ES-I3 (cell line): ENCODE results near the gene RPS6KC1.
"Not testable (repeated sequence)": the region's sequence is repeated elsewhere in the genome, so short reads cannot be mapped to it uniquely, and the experiment has no call there.

ENCODE experiments used
- H3K36me3 ChIP-seq: 2 replicates; pipeline ENCODE4 v1.6.1; 2013; ENCODE audit warnings: mild to moderate bottlenecking, low read length, control low read depth, moderate library complexity; ENCODE audit not compliant: insufficient read depth
- H3K4me1 ChIP-seq: 2 replicates; pipeline ENCODE4 v1.6.1; 2013; ENCODE audit warnings: mild to moderate bottlenecking, control low read depth, low read length; ENCODE audit not compliant: insufficient read depth
- H3K9ac ChIP-seq: 2 replicates; pipeline ENCODE4 v1.6.1; 2013; ENCODE audit warnings: low read depth, mild to moderate bottlenecking, low read length, moderate library complexity
- H3K9me3 ChIP-seq: 2 replicates; pipeline ENCODE4 v1.6.1; 2013; ENCODE audit warnings: mild to moderate bottlenecking, low read length, moderate library complexity; ENCODE audit not compliant: control insufficient read depth, insufficient read depth

The RPS6KC1 gene

GRCh38 chr1:213176341-213176740, 125.3 kb downstream of the RPS6KC1 start:
- H3K4me1 ChIP-seq, result peaks cover 17% of the 10 kb centered on the region
- no peaks in the 10 kb centered on the region for H3K36me3 ChIP-seq
- no peaks in the 10 kb centered on the region for H3K9me3 ChIP-seq
- no peak overlapping the region for H3K9ac ChIP-seq

GRCh38 chr1:213179784-213180183, 128.7 kb downstream of the RPS6KC1 start:
- Histone ChIP-seq H3K36me3 (no peaks in the 10 kb centered on the region), H3K9ac (no peak overlapping the region), H3K4me1 (peaks cover 17% of the 10 kb centered on the region), H3K9me3 (no peaks in the 10 kb centered on the region)

GRCh38 chr1:213180833-213181232, 129.8 kb downstream of the RPS6KC1 start:
- Histone ChIP-seq H3K9me3 (no peaks in the 10 kb centered on the region), H3K4me1 (peaks cover 6% of the 10 kb centered on the region), H3K36me3 (no peaks in the 10 kb centered on the region), H3K9ac (no peak overlapping the region)

GRCh38 chr1:213183036-213183672, 132.1 kb downstream of the RPS6KC1 start:
- Histone ChIP-seq H3K36me3 (no peaks in the 10 kb centered on the region; the same call in 1 of the 2 replicates), H3K9ac (no peak overlapping the region)

GRCh38 chr1:213186168-213186567, 135.1 kb downstream of the RPS6KC1 start:
- H3K36me3 ChIP-seq, result no peaks in the 10 kb centered on the region; the same call in 1 of the 2 replicates
- no peaks in the 10 kb centered on the region for H3K4me1 ChIP-seq
- H3K9me3 ChIP-seq, result peaks cover 3% of the 10 kb centered on the region; the same call in 1 of the 2 replicates
- no peak overlapping the region for H3K9ac ChIP-seq

More at GRCh38 chr1:213183036-213183672, 132.1 kb downstream of the RPS6KC1 start:
- H3K9me3 ChIP-seq, result 0 out of 2 replicates have a peak, but pooled peaks cover 3% of the 10 kb centered on the region
- H3K4me1 ChIP-seq, result no peaks in the 10 kb centered on the region

GRCh38 chr1:213192026-213192425, 141.0 kb downstream of the RPS6KC1 start:
- H3K9ac ChIP-seq, result no peak overlapping the region
- no peaks in the 10 kb centered on the region for H3K4me1 ChIP-seq
- H3K9me3 ChIP-seq, result no peaks in the 10 kb centered on the region; the same call in 1 of the 2 replicates
- no peaks in the 10 kb centered on the region for H3K36me3 ChIP-seq

GRCh38 chr1:213194383-213194782, 143.3 kb downstream of the RPS6KC1 start:
- H3K9ac ChIP-seq, result no peak overlapping the region
- no peaks in the 10 kb centered on the region for H3K4me1 ChIP-seq
- H3K9me3 ChIP-seq, result no peaks in the 10 kb centered on the region; the same call in 1 of the 2 replicates
- no peaks in the 10 kb centered on the region for H3K36me3 ChIP-seq

GRCh38 chr1:213194855-213195254, 143.8 kb downstream of the RPS6KC1 start:
- no peaks in the 10 kb centered on the region for H3K4me1 ChIP-seq
- H3K9ac ChIP-seq, result no peak overlapping the region
- no peaks in the 10 kb centered on the region for H3K36me3 ChIP-seq
- no peaks in the 10 kb centered on the region; the same call in 1 of the 2 replicates for H3K9me3 ChIP-seq

GRCh38 chr1:213196328-213197054, 145.4 kb downstream of the RPS6KC1 start:
- not testable (repeated sequence) for H3K36me3 ChIP-seq, H3K9me3 ChIP-seq, H3K4me1 ChIP-seq, H3K9ac ChIP-seq

GRCh38 chr1:213200630-213201029, 149.6 kb downstream of the RPS6KC1 start:
- Histone ChIP-seq H3K36me3 (no peaks in the 10 kb centered on the region), H3K4me1 (no peaks in the 10 kb centered on the region), H3K9ac (no peak overlapping the region), H3K9me3 (no peaks in the 10 kb centered on the region; the same call in 1 of the 2 replicates)

- no peaks in the 10 kb centered on the region for H3K36me3 ChIP-seq
- H3K9me3 ChIP-seq, result no peaks in the 10 kb centered on the region; the same call in 1 of the 2 replicates
- H3K4me1 ChIP-seq, result no peaks in the 10 kb centered on the region
- H3K9ac ChIP-seq, result no peak overlapping the region
These were observed 150.5 kb downstream of the RPS6KC1 start for GRCh38 chr1:213201380-213202155.

- peaks cover 7% of the 10 kb centered on the region; the same call in 1 of the 2 replicates for H3K36me3 ChIP-seq
- peaks cover 10% of the 10 kb centered on the region; the same call in 1 of the 2 replicates for H3K9me3 ChIP-seq
- H3K4me1 ChIP-seq, result no peaks in the 10 kb centered on the region; the same call in 1 of the 2 replicates
- no peak overlapping the region for H3K9ac ChIP-seq
These were observed 160.2 kb downstream of the RPS6KC1 start for GRCh38 chr1:213211201-213211600.

GRCh38 chr1:213219076-213219475, 168.0 kb downstream of the RPS6KC1 start:
- not testable (repeated sequence) for H3K36me3 ChIP-seq, H3K9ac ChIP-seq, H3K9me3 ChIP-seq, H3K4me1 ChIP-seq

GRCh38 chr1:213221209-213221608, 170.2 kb downstream of the RPS6KC1 start:
- Histone ChIP-seq H3K4me1 (no peaks in the 10 kb centered on the region), H3K36me3 (no peaks in the 10 kb centered on the region), H3K9me3 (no peaks in the 10 kb centered on the region), H3K9ac (no peak overlapping the region)
